Measurements from ENCODE around the gene VAMP1. TPM values are rescaled to one million over a fixed set of nuclear protein-coding genes. Genes with fewer than 3 reads are reported as not detected.
"Not testable (repeated sequence)": the region's sequence is repeated elsewhere in the genome, so short reads cannot be mapped to it uniquely, and the experiment has no call there.

Gene VAMP1
- total RNA-seq, 4 donors from 2014 or later, result 10.5 to 45.5 (median 17.9) TPM

DNA sequence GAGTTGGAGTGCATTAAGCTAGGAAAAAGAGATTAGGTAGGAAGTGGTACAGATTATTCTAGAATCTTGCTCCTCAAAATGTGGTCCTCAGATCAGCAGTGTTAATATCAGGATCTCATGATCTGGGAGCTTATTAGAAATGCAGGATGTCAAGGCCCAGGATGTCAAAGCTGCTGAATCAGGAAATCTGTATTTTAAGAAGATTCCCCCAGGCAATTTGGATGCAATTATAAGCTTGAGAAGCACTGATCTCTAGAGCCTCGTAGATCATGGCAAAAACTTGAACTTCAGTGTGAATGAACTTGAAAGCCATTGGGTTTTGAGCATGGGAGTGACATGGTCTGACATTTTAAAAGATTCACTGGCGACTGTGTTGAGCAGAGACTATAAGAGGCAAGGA is 30.0 kb upstream of the VAMP1 start:
- ATAC-seq, result no peak
- no peak for TF ChIP-seq EP300 (IDR thresholded peaks at IDR 0.05)
- no peak for TF ChIP-seq POLR2A (IDR thresholded peaks at IDR 0.05)
- TF ChIP-seq, protein P1, sequence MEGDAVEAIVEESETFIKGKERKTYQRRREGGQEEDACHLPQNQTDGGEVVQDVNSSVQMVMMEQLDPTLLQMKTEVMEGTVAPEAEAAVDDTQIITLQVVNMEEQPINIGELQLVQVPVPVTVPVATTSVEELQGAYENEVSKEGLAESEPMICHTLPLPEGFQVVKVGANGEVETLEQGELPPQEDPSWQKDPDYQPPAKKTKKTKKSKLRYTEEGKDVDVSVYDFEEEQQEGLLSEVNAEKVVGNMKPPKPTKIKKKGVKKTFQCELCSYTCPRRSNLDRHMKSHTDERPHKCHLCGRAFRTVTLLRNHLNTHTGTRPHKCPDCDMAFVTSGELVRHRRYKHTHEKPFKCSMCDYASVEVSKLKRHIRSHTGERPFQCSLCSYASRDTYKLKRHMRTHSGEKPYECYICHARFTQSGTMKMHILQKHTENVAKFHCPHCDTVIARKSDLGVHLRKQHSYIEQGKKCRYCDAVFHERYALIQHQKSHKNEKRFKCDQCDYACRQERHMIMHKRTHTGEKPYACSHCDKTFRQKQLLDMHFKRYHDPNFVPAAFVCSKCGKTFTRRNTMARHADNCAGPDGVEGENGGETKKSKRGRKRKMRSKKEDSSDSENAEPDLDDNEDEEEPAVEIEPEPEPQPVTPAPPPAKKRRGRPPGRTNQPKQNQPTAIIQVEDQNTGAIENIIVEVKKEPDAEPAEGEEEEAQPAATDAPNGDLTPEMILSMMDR (IDR thresholded peaks at IDR 0.05), result no peak
- no peak for TF ChIP-seq POLR2AphosphoS5 (IDR thresholded peaks at IDR 0.05)
- H3K27ac ChIP-seq, result no peak overlapping the region
- H3K27me3 ChIP-seq, result no peaks in the 10 kb centered on the region
- WGBS, 2 donors (ENCODE audit: low coverage in 1 of 2), result 90% methylated on average over 2 of the region's 2 CpGs; no CpG with 5 or more reads in 1 of the 2 donors
- no peak overlapping the region for H3K4me3 ChIP-seq
- peaks cover 0 to 20% (median 0%) of the 10 kb centered on the region in 3 donors for H3K4me1 ChIP-seq
- no peaks in the 10 kb centered on the region for H3K9me3 ChIP-seq
- peaks cover 0 to 56% of the 10 kb centered on the region in 2 donors for H3K36me3 ChIP-seq

DNA sequence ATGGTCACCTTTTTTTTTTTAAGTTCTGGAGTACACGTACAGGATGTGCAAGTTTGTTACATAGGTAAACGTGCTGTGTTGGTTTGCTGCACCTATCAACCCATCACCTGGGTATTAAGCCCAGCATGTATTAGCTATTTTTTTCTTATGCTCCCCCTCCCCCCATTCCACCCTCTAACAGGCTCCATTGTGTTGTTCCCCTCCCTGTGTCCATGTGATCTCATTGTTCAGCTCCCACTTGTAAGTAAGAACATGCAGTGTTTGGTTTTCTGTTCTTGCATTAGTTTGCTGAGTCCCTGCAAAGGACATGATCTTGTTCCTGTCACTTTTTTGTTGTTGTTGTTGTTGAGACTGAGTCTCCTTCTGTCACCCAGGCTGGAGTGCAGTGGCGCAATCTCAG is 26.8 kb upstream of the VAMP1 start:
- not testable (repeated sequence) for ATAC-seq

DNA sequence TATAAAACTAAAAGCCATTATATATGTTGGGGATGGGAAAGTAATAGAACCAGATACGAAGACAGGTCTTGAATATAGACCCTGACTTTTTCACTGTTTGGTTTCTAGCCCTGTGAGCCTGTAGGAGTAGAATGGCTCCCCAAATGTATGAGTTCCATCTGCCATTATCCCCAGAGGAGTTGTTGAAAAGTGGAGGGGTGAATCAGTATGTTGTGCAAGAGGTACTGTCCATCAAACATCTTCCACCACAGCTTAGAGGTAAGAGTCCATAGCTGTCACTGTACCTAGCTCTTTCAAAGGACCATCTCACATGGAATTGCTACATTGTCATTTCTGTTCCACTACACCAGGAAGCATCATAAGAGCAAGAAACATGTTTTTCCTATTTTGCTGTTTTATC is 24.5 kb upstream of the VAMP1 start:
- Histone ChIP-seq H3K27ac (no peak overlapping the region), H3K4me3 (no peak overlapping the region), H3K4me1 (peaks cover 6 to 48% (median 7%) of the 10 kb centered on the region in 3 donors), H3K27me3 (no peaks in the 10 kb centered on the region), H3K36me3 (peaks cover 0 to 57% of the 10 kb centered on the region in 2 donors), H3K9me3 (no peaks in the 10 kb centered on the region)
- ATAC-seq, result no peak
- TF ChIP-seq EP300 (IDR thresholded peaks at IDR 0.05) (no peak), POLR2AphosphoS5 (IDR thresholded peaks at IDR 0.05) (no peak), POLR2A (IDR thresholded peaks at IDR 0.05) (no peak)
- TF ChIP-seq, protein P1 (IDR thresholded peaks at IDR 0.05), result no peak
- WGBS, 2 donors (ENCODE audit: low coverage in 1 of 2), result 45 to 75% methylated on average over 1 of the region's 1 CpG

More for the DNA sequence above, 26.8 kb upstream of the VAMP1 start:
- not testable (repeated sequence) for H3K27me3 ChIP-seq, H3K27ac ChIP-seq, H3K4me3 ChIP-seq, H3K9me3 ChIP-seq
- peaks cover 0 to 44% of the 10 kb centered on the region in 2 donors for H3K36me3 ChIP-seq
- peaks cover 6 to 37% (median 7%) of the 10 kb centered on the region in 3 donors for H3K4me1 ChIP-seq
- 56 to 81% methylated on average over 2 to 3 of the region's 3 CpGs for WGBS, 2 donors (ENCODE audit: low coverage in 1 of 2)

DNA sequence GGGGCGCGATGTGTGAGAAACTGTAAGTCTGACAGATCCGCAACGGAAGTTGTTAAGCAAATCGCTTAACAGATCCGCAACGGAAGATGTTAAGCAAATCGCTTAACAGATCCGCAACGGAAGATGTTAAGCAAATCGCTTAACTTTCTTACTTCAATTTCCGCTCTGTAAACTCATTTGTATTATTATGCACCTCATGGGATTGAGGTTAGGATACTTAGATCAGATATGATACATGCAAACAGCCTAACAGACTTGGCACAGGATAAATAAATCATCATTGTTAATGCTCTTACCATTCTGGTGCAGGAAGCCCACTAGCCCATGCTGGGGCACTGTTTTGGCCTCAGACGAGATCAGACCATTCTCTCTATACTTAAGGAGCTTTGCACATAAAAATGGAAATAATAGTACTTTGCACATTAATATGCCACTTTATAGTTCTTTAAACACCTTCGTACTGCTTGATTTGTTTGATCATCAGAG is 23.8 kb upstream of the VAMP1 start:
- 1% methylated on average over 14 of the region's 14 CpGs for WGBS, 2 donors (ENCODE audit: low coverage in 1 of 2)
- Histone ChIP-seq H3K4me3 (peak overlapping the region; percentile 84 to 97), H3K27ac (peak overlapping the region in 3 of 4 donors; percentile 93 to 98 (median 97)), H3K4me1 (peaks cover 6 to 48% (median 7%) of the 10 kb centered on the region in 3 donors), H3K9me3 (no peaks in the 10 kb centered on the region), H3K27me3 (no peaks in the 10 kb centered on the region), H3K36me3 (peaks cover 0 to 51% of the 10 kb centered on the region in 2 donors)
- ATAC-seq, result no peak
- TF ChIP-seq EP300 (IDR thresholded peaks at IDR 0.05) (no peak), POLR2A (IDR thresholded peaks at IDR 0.05) (no peak), POLR2AphosphoS5 (IDR thresholded peaks at IDR 0.05) (no peak)
- TF ChIP-seq, protein P1 (IDR thresholded peaks at IDR 0.05), result no peak

DNA sequence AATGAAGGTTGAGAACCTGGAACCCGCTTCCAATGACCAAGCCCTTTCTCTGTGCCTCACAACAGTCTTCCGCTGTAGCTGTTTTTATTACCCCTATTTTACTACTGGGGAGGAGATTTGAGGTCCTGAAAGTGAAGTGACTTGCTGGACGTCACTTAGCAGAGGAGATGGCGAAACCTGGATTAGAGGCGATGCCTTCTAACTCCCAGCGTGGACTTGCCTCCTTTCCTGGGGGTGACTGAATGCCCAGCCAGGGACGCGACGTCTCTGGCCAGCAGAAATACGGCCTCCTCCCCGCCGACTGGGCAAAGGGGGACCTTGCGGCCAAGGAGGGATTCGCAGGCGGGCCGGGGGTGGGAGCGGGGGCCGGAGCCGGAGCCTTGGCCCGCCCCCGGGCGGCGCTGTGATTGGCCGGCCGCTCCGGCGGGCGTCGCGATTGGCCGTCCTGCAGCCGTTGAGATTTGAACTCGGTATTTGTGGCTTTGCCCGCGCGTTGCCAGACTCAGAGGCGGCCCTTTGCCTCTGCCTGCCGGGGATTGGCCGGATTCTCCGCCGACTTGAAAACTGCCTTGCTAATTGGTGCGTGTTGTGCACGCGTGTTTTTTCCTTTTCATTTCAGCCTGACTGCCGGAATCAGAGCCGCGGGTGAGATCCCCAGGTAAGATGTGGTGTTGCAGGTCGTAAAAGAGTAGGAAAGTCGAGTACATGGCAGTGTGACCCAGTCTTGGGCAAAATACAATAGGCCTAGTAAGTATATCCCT is 23.2 kb upstream of the VAMP1 start, which contains the start of gene NCAPD2:
Gene NCAPD2, plus strand, starts transcription at position 606 of the 761 bp plus-strand sequence. CDS start 997 bp downstream, outside the sequence.
- TF ChIP-seq EP300 (IDR thresholded peaks at IDR 0.05) (no peak), POLR2AphosphoS5 (IDR thresholded peaks at IDR 0.05) (peak; percentile 63), POLR2A (IDR thresholded peaks at IDR 0.05) (peak; percentile 41 to 60)
- TF ChIP-seq, protein P1 (IDR thresholded peaks at IDR 0.05), result peak; percentile 21 to 79 (median 56)
- peak within 1 kb of the TSS; percentile 93 to 99 (median 98) for H3K27ac ChIP-seq
- ATAC-seq, result peak; percentile 96
- no peaks in the 10 kb centered on the region for H3K9me3 ChIP-seq
- peaks cover 6 to 48% (median 7%) of the 10 kb centered on the region in 3 donors for H3K4me1 ChIP-seq
- no peaks in the 10 kb centered on the region for H3K27me3 ChIP-seq
- peaks cover 0 to 45% of the 10 kb centered on the region in 2 donors for H3K36me3 ChIP-seq
- H3K4me3 ChIP-seq, result peak within 1 kb of the TSS; percentile 84 to 97
- 0 to 11% methylated on average over 1 to 5 of the region's 49 CpGs for WGBS, 2 donors (ENCODE audit: low coverage in 1 of 2)
